GM19351 (cell line): Measurements from ENCODE around the gene CDHR1.
"Not testable (repeated sequence)": the region's sequence is repeated elsewhere in the genome, so short reads cannot be mapped to it uniquely, and the experiment has no call there.

Experiments used
- ATAC-seq: cut with Tn5 transposase; IDR thresholded peaks from one replicate; pipeline ENCODE4 v1.9.1; 2021; ENCODE audit warnings: mild to moderate bottlenecking, moderate library complexity; ENCODE audit not compliant: unreplicated experiment

Gene CDHR1

GRCh38 chr10:84172467-84173356, 21.6 kb upstream of the CDHR1 start:
- peak; percentile 57 for ATAC-seq

- no peak for ATAC-seq
Measured at GRCh38 chr10:84173501-84173929, 20.8 kb upstream of the CDHR1 start, which contains the start of gene GPR15LG. TSS of gene GPR15LG (plus strand) at chr10:84173801. CDS start at chr10:84173852, 51 bp downstream.

- no peak for ATAC-seq
Measured at GRCh38 chr10:84175436-84175835, 18.9 kb upstream of the CDHR1 start.

- no peak for ATAC-seq
Measured at GRCh38 chr10:84176351-84176750, 18.0 kb upstream of the CDHR1 start.

GRCh38 chr10:84176836-84177474, 17.4 kb upstream of the CDHR1 start:
- no peak for ATAC-seq

- peak; percentile 51 for ATAC-seq
Measured at GRCh38 chr10:84177541-84178141, 16.7 kb upstream of the CDHR1 start.

GRCh38 chr10:84178160-84178609, 16.2 kb upstream of the CDHR1 start:
- no peak for ATAC-seq

GRCh38 chr10:84179059-84179710, 15.2 kb upstream of the CDHR1 start:
- ATAC-seq: peak; percentile 90

- ATAC-seq: not testable (repeated sequence)
Measured at GRCh38 chr10:84180386-84180785, 14.0 kb upstream of the CDHR1 start.

- ATAC-seq: no peak
Measured at GRCh38 chr10:84181631-84182030, 12.7 kb upstream of the CDHR1 start.

GRCh38 chr10:84184517-84184916, 9.8 kb upstream of the CDHR1 start:
- peak; percentile 46 for ATAC-seq

GRCh38 chr10:84185526-84186175, 8.7 kb upstream of the CDHR1 start:
- ATAC-seq: no peak

- no peak for ATAC-seq
Measured at GRCh38 chr10:84188815-84189214, 5.5 kb upstream of the CDHR1 start.

GRCh38 chr10:84190621-84191020, 3.7 kb upstream of the CDHR1 start:
- no peak for ATAC-seq

- ATAC-seq: no peak
Measured at GRCh38 chr10:84191106-84191505, 3.2 kb upstream of the CDHR1 start.

GRCh38 chr10:84193327-84193726, 1.0 kb upstream of the CDHR1 start:
- no peak for ATAC-seq

- peak; percentile 19 for ATAC-seq
Measured at GRCh38 chr10:84193846-84194423, 402 bp upstream of the CDHR1 start.

- no peak for ATAC-seq
Measured at GRCh38 chr10:84195044-84195830, 900 bp downstream of the CDHR1 start.

GRCh38 chr10:84196083-84196482, 1.7 kb downstream of the CDHR1 start:
- ATAC-seq: no peak
